Endothelial cell of umbilical vein (primary cell): Measurements from ENCODE around the gene PNISR.

Experiments used
- EZH2 ChIP-seq: IDR thresholded peaks from 2 replicates; pipeline ENCODE4 v1.6.1; 2012; ENCODE audit warnings: borderline replicate concordance, low read depth, mild to moderate bottlenecking, moderate library complexity, low read length, inconsistent platforms; ENCODE audit not compliant: severe bottlenecking
- FOS ChIP-seq: IDR thresholded peaks from 2 replicates; pipeline ENCODE4 v1.6.1; 2011; ENCODE audit warnings: mild to moderate bottlenecking, low read length, moderate library complexity, borderline replicate concordance; ENCODE audit not compliant: insufficient read depth
- GATA2 ChIP-seq: IDR thresholded peaks from 2 replicates; pipeline ENCODE4 v1.7.0; 2011; ENCODE audit warnings: low read depth, mild to moderate bottlenecking, moderate library complexity, mixed read lengths, low read length; ENCODE audit not compliant: insufficient read length, insufficient read depth
- JUN ChIP-seq: IDR thresholded peaks from 2 replicates; pipeline ENCODE4 v1.6.1; 2011; ENCODE audit warnings: borderline replicate concordance, low read depth; ENCODE audit not compliant: insufficient read length, insufficient read depth
- MAX ChIP-seq: IDR thresholded peaks from 2 replicates; pipeline ENCODE4 v1.6.1; 2011; ENCODE audit not compliant: insufficient read depth, insufficient read length
- MYC ChIP-seq: IDR thresholded peaks from one replicate; pipeline ENCODE4 v1.6.1; 2011; ENCODE audit warnings: mild to moderate bottlenecking, low read depth, low read length
- POLR2A ChIP-seq: IDR thresholded peaks from 2 replicates; pipeline ENCODE4 v1.6.1; 2012; ENCODE audit warnings: low read depth, mild to moderate bottlenecking, control low read depth, low read length
- POLR2AphosphoS5 ChIP-seq: IDR thresholded peaks from 2 replicates; pipeline ENCODE4 v1.6.1; 2012; ENCODE audit warnings: low read depth, mild to moderate bottlenecking, control low read depth, low read length, moderate library complexity; ENCODE audit not compliant: insufficient read depth
- TF ChIP-seq, protein P1 (sequence below), 2 donors: IDR thresholded peaks; 1 replicate in 1 of 2; 2 replicates in 1 of 2; pipeline ENCODE4 v1.5.1; 2011; ENCODE audit warnings: low read length in 2 of 2, mild to moderate bottlenecking in 2 of 2, moderate library complexity in 2 of 2, control low read depth in 1 of 2, inconsistent platforms in 1 of 2, low read depth in 1 of 2; ENCODE audit not compliant: insufficient read depth in 1 of 2; ENCODE audit errors: extremely low read depth in 1 of 2

DNA sequence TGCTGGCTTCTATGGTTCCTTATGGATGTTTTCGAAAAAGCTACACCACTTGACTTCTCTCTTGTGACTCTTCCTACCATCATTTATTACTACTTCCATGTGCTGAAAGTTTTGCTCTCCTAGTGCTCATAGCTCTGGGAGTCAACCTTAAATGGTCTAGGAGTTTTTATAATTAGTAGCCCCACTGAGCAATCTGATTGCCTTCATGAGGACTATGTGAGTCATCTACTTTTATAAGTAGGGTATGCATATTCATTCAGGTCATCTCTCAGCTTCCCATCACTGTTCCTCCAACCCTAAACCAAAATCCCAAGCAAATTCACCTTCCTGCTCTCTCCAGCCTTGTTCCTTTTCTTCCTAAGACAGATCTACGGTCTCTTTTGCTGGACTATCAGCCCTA is 58.3 kb downstream of the PNISR start:
- TF ChIP-seq EZH2 = no peak
- no peak for TF ChIP-seq POLR2AphosphoS5
- TF ChIP-seq, protein P1, sequence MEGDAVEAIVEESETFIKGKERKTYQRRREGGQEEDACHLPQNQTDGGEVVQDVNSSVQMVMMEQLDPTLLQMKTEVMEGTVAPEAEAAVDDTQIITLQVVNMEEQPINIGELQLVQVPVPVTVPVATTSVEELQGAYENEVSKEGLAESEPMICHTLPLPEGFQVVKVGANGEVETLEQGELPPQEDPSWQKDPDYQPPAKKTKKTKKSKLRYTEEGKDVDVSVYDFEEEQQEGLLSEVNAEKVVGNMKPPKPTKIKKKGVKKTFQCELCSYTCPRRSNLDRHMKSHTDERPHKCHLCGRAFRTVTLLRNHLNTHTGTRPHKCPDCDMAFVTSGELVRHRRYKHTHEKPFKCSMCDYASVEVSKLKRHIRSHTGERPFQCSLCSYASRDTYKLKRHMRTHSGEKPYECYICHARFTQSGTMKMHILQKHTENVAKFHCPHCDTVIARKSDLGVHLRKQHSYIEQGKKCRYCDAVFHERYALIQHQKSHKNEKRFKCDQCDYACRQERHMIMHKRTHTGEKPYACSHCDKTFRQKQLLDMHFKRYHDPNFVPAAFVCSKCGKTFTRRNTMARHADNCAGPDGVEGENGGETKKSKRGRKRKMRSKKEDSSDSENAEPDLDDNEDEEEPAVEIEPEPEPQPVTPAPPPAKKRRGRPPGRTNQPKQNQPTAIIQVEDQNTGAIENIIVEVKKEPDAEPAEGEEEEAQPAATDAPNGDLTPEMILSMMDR (IDR thresholded peaks at IDR 0.05; ENCODE audit: extremely low read depth in 1 of 2, insufficient read depth in 1 of 2, low read depth in 1 of 2, low read length in 2 of 2) = no peak
- TF ChIP-seq MYC = no peak
- no peak for TF ChIP-seq JUN
- no peak for TF ChIP-seq POLR2A
- no peak for TF ChIP-seq MAX
- no peak for TF ChIP-seq GATA2
- TF ChIP-seq FOS = no peak
